HCT116 (cell line): ENCODE measurements around the gene GJB5. TPM values are rescaled to one million over a fixed set of nuclear protein-coding genes. Genes with fewer than 3 reads are reported as not detected.
"Not testable (repeated sequence)": the region's sequence is repeated elsewhere in the genome, so short reads cannot be mapped to it uniquely, and the experiment has no call there.

Experiments used
- ATAC-seq: fragments of 200-7000 bp; cut with Tn5 transposase; 2 replicates; pipeline ENCODE4 v1.9.1; 2020; ENCODE audit warnings: mild to moderate bottlenecking, moderate library complexity
- BruUV-seq: library from RNA; stranded (reverse); fragments of 400-500 nt; replicated peaks from 2 replicates; lab custom pipeline; 2021; lab: Mats Ljungman, UMichigan
- CTCF ChIA-PET: fragments of 300-600 bp; sonication (Branson Sonifier 250); formaldehyde crosslinking; loops from one replicate; lab custom pipeline; 2021; ENCODE audit warnings: antibody characterized with exemption; lab: Charles Lee
- POLR2A ChIA-PET: fragments of 300-600, 350-600 bp; sonication (Branson Sonifier 250); formaldehyde crosslinking; loops from one replicate; lab custom pipeline; 2021; ENCODE audit warnings: antibody characterized with exemption; lab: Charles Lee
- RAD21 ChIA-PET, 2 experiments: fragments of 300-600 bp; sonication (Branson Sonifier 250); formaldehyde crosslinking; loops; one replicate each; lab custom pipeline; 2023; ENCODE audit warnings: low total read pairs in 2 of 2; ENCODE audit not compliant: uncharacterized antibody in 2 of 2, unreplicated experiment in 2 of 2, low non-redundant PET in 1 of 2; lab: Charles Lee
- DNase-seq: peaks from one replicate; pipeline ENCODE4 v3.0.0-alpha.2; 2010; ENCODE audit warnings: low read depth, low spot score
- H2AFZ ChIP-seq: fragments of 200-600 bp; shearing (Covaris generic), sonication (generic); 2 replicates; pipeline ENCODE4 v1.6.1; 2017; ENCODE audit warnings: low read depth, mixed run types, mixed read lengths, antibody characterized with exemption, low read length; ENCODE audit not compliant: poor library complexity, severe bottlenecking
- H3K27ac ChIP-seq: 2 replicates; pipeline ENCODE4 v1.5.1; 2012; ENCODE audit warnings: low read depth, low read length
- H3K27me3 ChIP-seq: fragments of 200-600 bp; sonication (generic); 2 replicates; pipeline ENCODE4 v1.6.1; 2016; ENCODE audit warnings: mixed run types, low read length, mixed read lengths; ENCODE audit not compliant: insufficient read depth
- H3K36me3 ChIP-seq, 2 experiments: fragments of 200-500 bp in 1 of 2; fragments of 200-600 bp in 1 of 2; sonication (Bioruptor generic) in 1 of 2; sonication (generic) in 1 of 2; 2 replicates each; pipeline versions ENCODE4 v1.5.1 to v1.6.1; 2014 to 2016; ENCODE audit warnings: low read length in 2 of 2, inconsistent platforms in 1 of 2, mixed read lengths in 1 of 2, mixed run types in 1 of 2; ENCODE audit not compliant: insufficient read depth in 2 of 2, control insufficient read depth in 1 of 2
- H3K4me1 ChIP-seq, 2 experiments: fragments of 200-600 bp in 1 of 2; sonication (generic) in 1 of 2; 2 replicates each; pipeline versions ENCODE4 v1.5.1 to v1.6.1; 2012 to 2017; ENCODE audit warnings: low read length in 2 of 2, inconsistent platforms in 1 of 2, mild to moderate bottlenecking in 1 of 2, mixed read lengths in 1 of 2, mixed run types in 1 of 2, moderate library complexity in 1 of 2; ENCODE audit not compliant: insufficient read depth in 2 of 2, control insufficient read depth in 1 of 2
- H3K4me2 ChIP-seq: fragments of 200-600 bp; sonication (generic); 2 replicates; pipeline ENCODE4 v1.6.1; 2017; ENCODE audit warnings: mixed run types, low read length, mixed read lengths
- H3K4me3 ChIP-seq, 2 experiments: fragments of 200-600 bp in 1 of 2; sonication (generic) in 1 of 2; replicated peaks in 1 of 2; 2 replicates each; pipeline ENCODE4 v1.5.1; 2011 to 2016; ENCODE audit warnings: low read length in 2 of 2, control low read depth in 1 of 2, low read depth in 1 of 2, mild to moderate bottlenecking in 1 of 2, mixed read lengths in 1 of 2, mixed run types in 1 of 2
- H3K79me2 ChIP-seq: fragments of 200-600 bp; sonication (generic); 2 replicates; pipeline ENCODE4 v1.6.1; 2017; ENCODE audit warnings: mild to moderate bottlenecking, mixed run types, low read length, moderate library complexity, mixed read lengths; ENCODE audit not compliant: insufficient read depth
- H3K9ac ChIP-seq: fragments of 200-600 bp; sonication (generic); 2 replicates; pipeline ENCODE4 v1.6.1; 2016; ENCODE audit warnings: low read length, mixed read lengths
- H3K9me2 ChIP-seq: fragments of 200-600 bp; sonication (generic), shearing (Covaris generic); 2 replicates; pipeline ENCODE4 v1.6.1; 2017; ENCODE audit warnings: mixed run types, mild to moderate bottlenecking, moderate library complexity; ENCODE audit not compliant: insufficient read depth
- H3K9me3 ChIP-seq, 2 experiments: fragments of 200-500 bp in 1 of 2; fragments of 200-600 bp in 1 of 2; sonication (Bioruptor generic) in 1 of 2; sonication (generic) in 1 of 2; 2 replicates each; pipeline ENCODE4 v1.6.1; 2014 to 2017; ENCODE audit warnings: low read length in 2 of 2, mixed read lengths in 2 of 2, inconsistent platforms in 1 of 2, low read depth in 1 of 2, mild to moderate bottlenecking in 1 of 2, mixed run types in 1 of 2, moderate library complexity in 1 of 2; ENCODE audit not compliant: control insufficient read depth in 1 of 2, insufficient read depth in 1 of 2
- H4K20me1 ChIP-seq: fragments of 200-600 bp; sonication (generic), shearing (Covaris generic); 2 replicates; pipeline ENCODE4 v1.6.1; 2017; ENCODE audit warnings: mixed run types, mild to moderate bottlenecking, moderate library complexity; ENCODE audit not compliant: insufficient read depth
- SIN3A ChIP-seq: IDR thresholded peaks from 2 replicates; pipeline ENCODE4 v1.6.1; 2012; ENCODE audit warnings: low read depth
- SRF ChIP-seq: IDR thresholded peaks from 2 replicates; pipeline ENCODE4 v1.6.1; 2012; ENCODE audit warnings: low read depth
- TCF7L2 ChIP-seq: IDR thresholded peaks from 2 replicates; pipeline ENCODE4 v1.7.0; 2011; ENCODE audit warnings: borderline replicate concordance, inconsistent platforms; ENCODE audit not compliant: insufficient read depth, insufficient read length; ENCODE audit errors: extremely low read depth
- intact Hi-C: fragments of 100-400 bp; cut with micrococcal nuclease; formaldehyde crosslinking; loops from 2 replicates; pipeline ENCODE4 v1.10.0; 2022
- total RNA-seq: library from RNA; stranded (reverse); gene quantifications from one replicate; pipeline ENCODE4 v1.2.1, GENCODE V29; 2021; ENCODE audit not compliant: unreplicated experiment

The GJB5 gene
- total RNA-seq, 1 experiment from 2014 or later = 4.6 TPM

DNA sequence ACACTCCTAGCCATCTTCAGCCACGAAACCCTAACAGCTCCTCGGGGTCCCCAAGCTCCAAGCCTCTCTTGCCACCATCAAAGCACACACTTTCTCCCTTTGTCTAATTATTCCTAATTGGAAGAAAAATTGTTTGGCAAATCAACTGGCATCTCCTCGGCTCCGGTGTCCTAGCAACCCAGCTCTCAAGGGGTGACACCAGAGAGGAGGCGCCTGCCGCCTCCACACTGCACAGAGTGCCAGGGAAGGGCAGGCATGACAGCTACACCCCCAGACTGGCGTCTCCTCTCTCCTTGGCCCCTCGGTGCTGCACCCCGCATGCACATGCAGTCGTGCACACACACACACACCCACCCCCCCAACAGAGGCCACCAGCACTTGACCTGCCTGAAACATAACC lies 18.2 kb upstream of the GJB5 start:
- no peaks in the 10 kb centered on the region for H3K9me2 ChIP-seq
- RAD21 ChIA-PET = no interaction called here
- no peak overlapping the region for H3K4me3 ChIP-seq
- H3K4me2 ChIP-seq = no peak overlapping the region
- H3K79me2 ChIP-seq = no peaks in the 10 kb centered on the region
- H4K20me1 ChIP-seq = no peaks in the 10 kb centered on the region
- no peak overlapping the region for H2AFZ ChIP-seq
- no peak for TF ChIP-seq SRF
- TF ChIP-seq SIN3A = no peak
- no peak for TF ChIP-seq TCF7L2
- BruUV-seq = no TSS peak
- no peaks in the 10 kb centered on the region for H3K27me3 ChIP-seq
- H3K4me1 ChIP-seq = peaks cover 0 to 10% of the 10 kb centered on the region in 2 experiments; a peak in 2 of 4 replicates
- intact Hi-C loops = no loop called here
- no peak overlapping the region for H3K27ac ChIP-seq
- no peaks in the 10 kb centered on the region for H3K36me3 ChIP-seq
- CTCF ChIA-PET = no interaction called here
- DNase-seq (no peak), ATAC-seq (no peak)
- H3K9ac ChIP-seq = no peak overlapping the region
- no peaks in the 10 kb centered on the region for H3K9me3 ChIP-seq
- POLR2A ChIA-PET = interaction anchor here (1.1 kb wide), 1 partner anchor 18 kb away, joined by 3 read pairs; the partner anchor contains the start of gene GJB5

DNA sequence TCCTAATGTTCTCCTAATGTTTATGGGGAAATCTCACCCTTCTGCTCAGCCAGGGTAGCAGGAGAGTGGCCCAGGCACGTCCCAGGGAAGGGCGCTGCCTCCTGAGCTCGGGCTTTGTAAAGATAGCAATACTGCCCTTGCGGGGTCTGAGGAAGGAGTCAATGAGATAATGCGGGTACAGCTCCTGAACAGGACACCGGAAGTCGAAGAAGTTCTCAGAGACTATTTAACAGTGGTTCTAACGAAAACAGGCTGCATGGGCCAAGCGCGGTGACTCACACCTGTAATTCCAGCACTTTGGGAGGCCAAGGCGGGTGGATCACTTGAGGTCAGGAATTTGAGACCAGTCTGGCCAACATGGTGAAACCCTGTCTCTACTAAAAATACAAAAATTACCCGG lies 17.6 kb upstream of the GJB5 start:
- 0 out of 2 replicates have a peak, but pooled peaks have one; percentile 29 for ATAC-seq
- H3K79me2 ChIP-seq, H3K27ac ChIP-seq, DNase-seq, BruUV-seq, H4K20me1 ChIP-seq, H2AFZ ChIP-seq, intact Hi-C loops, H3K9me2 ChIP-seq, H3K9ac ChIP-seq, H3K4me3 ChIP-seq, H3K9me3 ChIP-seq, H3K27me3 ChIP-seq, CTCF ChIA-PET, RAD21 ChIA-PET, H3K36me3 ChIP-seq: not testable (repeated sequence)
- Histone ChIP-seq H3K4me2 (0 out of 2 replicates have a peak overlapping the region, but pooled peaks have one; percentile 7), H3K4me1 (peaks cover 0 to 10% of the 10 kb centered on the region in 2 experiments; a peak in 3 of 4 replicates)
- POLR2A ChIA-PET = interaction anchor here (1.1 kb wide), 1 partner anchor 18 kb away, joined by 3 read pairs; the partner anchor contains the start of gene GJB5
